HS-5 (cell line): ENCODE results near the gene ABHD2.
"Not testable (repeated sequence)": the region's sequence is repeated elsewhere in the genome, so short reads cannot be mapped to it uniquely, and the experiment has no call there.

Experiments used
- DNase-seq: peaks from one replicate; pipeline ENCODE4 v3.0.0-alpha.2; 2012; ENCODE audit warnings: low read depth

ABHD2 gene

GRCh38 chr15:89227425-89227824 lies 139.2 kb downstream of the ABHD2 start:
- no peak for DNase-seq

GRCh38 chr15:89230277-89230676 lies 142.0 kb downstream of the ABHD2 start:
- DNase-seq = no peak

GRCh38 chr15:89231832-89232231 lies 143.6 kb downstream of the ABHD2 start:
- no peak for DNase-seq

- not testable (repeated sequence) for DNase-seq
Measured at GRCh38 chr15:89239883-89240810, 151.9 kb downstream of the ABHD2 start.

- no peak for DNase-seq
Measured at GRCh38 chr15:89243046-89243690, 154.9 kb downstream of the ABHD2 start.

- peak; percentile 56 for DNase-seq
Measured at GRCh38 chr15:89243691-89244573, 155.7 kb downstream of the ABHD2 start, which contains the start of gene FANCI. Gene FANCI, plus strand, starts transcription at chr15:89243979. Its CDS starts 3,669 bp downstream, at chr15:89247648.

- peak; percentile 3 for DNase-seq
Measured at GRCh38 chr15:89244574-89244903, 156.3 kb downstream of the ABHD2 start.

- DNase-seq = no peak
Measured at GRCh38 chr15:89247446-89247845, 159.2 kb downstream of the ABHD2 start.

- no peak for DNase-seq
Measured at GRCh38 chr15:89248584-89248983, 160.3 kb downstream of the ABHD2 start.

GRCh38 chr15:89250142-89250541 lies 161.9 kb downstream of the ABHD2 start:
- not testable (repeated sequence) for DNase-seq
